ENCODE results near the gene ZBED2. TPM values are rescaled to one million over a fixed set of nuclear protein-coding genes. Genes with fewer than 3 reads are reported as not detected.

ZBED2 gene
- total and polyA plus RNA-seq, 2 of the 13 experiments (the other 11 are each of a cell fraction or from before 2014, with no cell fraction given) = 0.04 TPM; not detected in 1

GRCh38 chr3:111639316-111639715, 44.2 kb upstream of the ZBED2 start (continued):
- TF ChIP-seq ZNF318 (CRISPR knock-in tag; IDR thresholded peaks at IDR 0.05) = no peak
- TF ChIP-seq ASH2L (IDR thresholded peaks at IDR 0.05; ENCODE audit: insufficient read length, low read depth, low read length) = no peak

- FAIRE-seq = no peak
- H3K79me2 ChIP-seq (ENCODE audit: insufficient read depth, low read length) = no peaks in the 10 kb centered on the region
- intact Hi-C loops (cut with micrococcal nuclease; ENCODE audit: unreplicated experiment) (no loop called here), in situ Hi-C loops (cut with HindIII; ENCODE audit: extremely low pct_ligation_motif_present, low pct_unique_long_range_greater_than_20kb) (no loop called here)
- no peaks in the 10 kb centered on the region for H3K36me3 ChIP-seq (replicated peaks in 1 of 2; ENCODE audit: control insufficient read depth in 1 of 2, insufficient read depth in 2 of 2, low read length in 2 of 2)
- no peak overlapping the region for H2AFZ ChIP-seq (ENCODE audit: low read length)
- BruUV-seq (replicated peaks) = no TSS peak
- H3K9me3 ChIP-seq (ENCODE audit: low read length) = no peaks in the 10 kb centered on the region
- no peak overlapping the region for H3K27ac ChIP-seq (ENCODE audit: extremely low read length, insufficient read depth, low read length)
- H3K9ac ChIP-seq (ENCODE audit: insufficient read depth, low read depth, low read length) = no peak overlapping the region
- ChIA-PET CTCF (ENCODE audit: low intra/inter-chr PET ratio, low total read pairs) (no interaction called here), POLR2A (no interaction called here)
- WGBS (ENCODE audit: low lambda C conversion rate) = 25% methylated on average over 4 of the region's 4 CpGs
- DNase-seq (ENCODE audit: low spot score) = no peak
- H3K4me1 ChIP-seq (ENCODE audit: insufficient read depth, low read length) = no peaks in the 10 kb centered on the region
- no peak for ATAC-seq
- no peaks in the 10 kb centered on the region for H4K20me1 ChIP-seq (ENCODE audit: insufficient read depth, low read length)
- H3K4me2 ChIP-seq (ENCODE audit: low read depth, low read length) = no peak overlapping the region
- no peaks in the 10 kb centered on the region for H3K27me3 ChIP-seq (ENCODE audit: control insufficient read depth in 1 of 2, insufficient read depth in 2 of 2, low read length in 2 of 2)
- H3K4me3 ChIP-seq (replicated peaks in 1 of 3; ENCODE audit: insufficient read depth in 1 of 3, low read depth in 2 of 3, low read length in 3 of 3) = no peak overlapping the region
- TF ChIP-seq ZNF441 (CRISPR knock-in tag; IDR thresholded peaks at IDR 0.05; ENCODE audit: borderline replicate concordance) = no peak
- no peak for TF ChIP-seq RERE (CRISPR knock-in tag; IDR thresholded peaks at IDR 0.05; ENCODE audit: low read depth)
- no peak for TF ChIP-seq KLF15 (CRISPR knock-in tag; IDR thresholded peaks at IDR 0.05; ENCODE audit: borderline replicate concordance)
- no peak for TF ChIP-seq ZKSCAN1 (IDR thresholded peaks at IDR 0.05; ENCODE audit: low read length)
- no peak for TF ChIP-seq ZNF776 (CRISPR knock-in tag; IDR thresholded peaks at IDR 0.05)
- TF ChIP-seq JUND (CRISPR knock-in tag; IDR thresholded peaks at IDR 0.05) = no peak
- no peak for TF ChIP-seq HES4 (CRISPR knock-in tag; IDR thresholded peaks at IDR 0.05; ENCODE audit: borderline replicate concordance)
- no peak for TF ChIP-seq NR3C1 (CRISPR knock-in tag; IDR thresholded peaks at IDR 0.05)
Measured at GRCh38 chr3:111636366-111636885, 41.3 kb upstream of the ZBED2 start.
